HG02759 (cell line): ENCODE measurements around the gene CNKSR3.

Source experiments
- ATAC-seq: cut with Tn5 transposase; IDR thresholded peaks from one replicate; pipeline ENCODE4 v1.9.1; 2021; ENCODE audit warnings: mild to moderate bottlenecking, moderate library complexity; ENCODE audit not compliant: unreplicated experiment

Gene CNKSR3

GRCh38 chr6:154504102-154504501, 6.4 kb downstream of the CNKSR3 start:
- ATAC-seq: no peak

DNA sequence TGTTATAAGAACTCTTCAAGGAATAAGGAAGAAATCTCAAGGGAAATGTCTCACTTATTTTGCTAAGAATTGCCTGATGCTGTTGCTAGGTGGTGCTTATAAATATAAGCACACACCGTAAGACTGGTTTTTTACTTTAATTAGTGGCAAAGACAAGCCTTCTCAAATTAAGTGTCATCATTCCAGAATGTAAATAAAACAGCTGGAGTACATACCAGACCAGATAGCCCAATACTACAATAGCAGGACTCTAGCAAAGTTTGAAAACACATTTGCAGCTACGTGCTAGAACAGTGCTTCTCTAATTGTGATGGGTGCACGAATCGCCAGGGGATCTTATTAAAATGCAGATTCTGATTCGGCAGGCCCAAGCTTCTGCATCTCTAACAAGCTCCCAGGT, 6.8 kb downstream of the CNKSR3 start:
- ATAC-seq: no peak

GRCh38 chr6:154502553-154502952, 7.9 kb downstream of the CNKSR3 start:
- ATAC-seq: no peak

- no peak for ATAC-seq
Observed at GRCh38 chr6:154501578-154501868, 9.0 kb downstream of the CNKSR3 start.

DNA sequence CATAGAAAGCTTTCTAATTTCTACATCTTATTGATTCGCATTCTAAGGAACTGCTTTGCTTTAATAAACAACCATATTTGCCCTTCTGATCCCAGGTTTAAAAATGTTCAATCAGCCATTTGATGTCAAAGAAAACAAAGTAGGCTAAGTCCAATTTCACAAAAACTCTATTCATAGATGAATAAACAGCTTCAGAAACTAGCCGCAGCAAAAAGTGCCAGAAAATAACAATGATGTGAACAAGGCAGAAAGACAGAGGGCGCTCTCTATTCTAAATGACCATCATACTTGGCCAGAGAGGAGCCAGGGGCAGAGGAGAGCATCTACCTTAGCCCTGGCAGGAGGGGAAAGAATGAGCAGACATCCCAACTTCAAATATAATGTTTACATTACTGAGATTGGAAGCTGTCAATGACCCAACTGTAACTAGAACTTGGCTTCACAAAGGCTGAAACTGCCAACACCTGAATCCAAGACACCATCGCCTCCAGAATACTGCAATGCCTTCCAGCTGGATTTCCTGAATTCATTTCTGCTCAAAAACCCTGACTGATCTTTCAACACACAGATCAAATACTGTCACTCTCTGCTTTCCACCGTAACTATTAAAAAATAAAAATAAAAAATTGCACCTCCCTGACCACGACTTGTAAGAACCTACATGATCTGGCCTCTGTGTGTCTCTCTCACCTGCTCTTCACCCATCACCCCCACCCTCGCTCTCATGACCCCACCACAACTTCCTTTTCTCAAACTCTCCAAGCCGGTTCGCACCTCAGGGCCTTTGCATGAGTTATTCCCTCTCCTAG, 9.5 kb downstream of the CNKSR3 start:
- ATAC-seq: no peak

GRCh38 chr6:154499855-154500589, 10.5 kb downstream of the CNKSR3 start:
- ATAC-seq: no peak

- ATAC-seq: no peak
Observed at GRCh38 chr6:154498340-154498934, 12.0 kb downstream of the CNKSR3 start.

DNA sequence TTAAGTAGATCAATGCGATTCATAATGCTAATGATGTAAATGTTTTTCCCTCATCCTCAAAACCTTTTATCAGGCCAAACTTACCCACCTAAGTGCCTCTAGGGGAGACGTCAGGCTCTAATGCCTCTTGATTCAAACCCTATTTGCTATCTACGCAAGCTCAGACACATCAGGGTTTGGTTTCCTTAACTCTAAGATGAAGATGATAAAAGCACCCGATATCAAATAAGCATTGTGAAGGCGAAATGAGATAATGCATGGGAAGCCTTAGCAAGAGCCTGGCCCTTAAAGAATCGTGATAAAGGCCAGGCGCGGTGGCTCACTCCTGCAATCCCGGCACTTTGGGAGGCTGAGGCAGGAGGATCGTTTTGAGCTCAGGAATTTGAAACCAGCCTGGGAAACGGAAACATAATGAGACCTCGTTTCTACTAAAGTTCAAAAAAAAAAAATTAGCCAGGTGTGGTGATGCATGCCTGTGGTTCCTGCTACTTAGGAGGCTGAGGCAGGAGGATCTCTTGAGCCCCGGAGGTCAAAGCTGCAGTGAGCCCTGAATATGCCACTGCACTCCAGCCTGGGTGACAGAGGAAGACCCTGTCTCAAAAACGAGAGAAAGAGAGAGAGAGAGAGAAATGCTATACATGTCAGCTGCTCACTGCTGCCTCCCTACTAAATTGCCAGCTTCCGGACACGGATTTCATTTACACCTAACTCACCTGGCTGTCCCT, 13.5 kb downstream of the CNKSR3 start:
- ATAC-seq: no peak

- ATAC-seq: no peak
Observed at GRCh38 chr6:154496186-154496585, 14.3 kb downstream of the CNKSR3 start.

DNA sequence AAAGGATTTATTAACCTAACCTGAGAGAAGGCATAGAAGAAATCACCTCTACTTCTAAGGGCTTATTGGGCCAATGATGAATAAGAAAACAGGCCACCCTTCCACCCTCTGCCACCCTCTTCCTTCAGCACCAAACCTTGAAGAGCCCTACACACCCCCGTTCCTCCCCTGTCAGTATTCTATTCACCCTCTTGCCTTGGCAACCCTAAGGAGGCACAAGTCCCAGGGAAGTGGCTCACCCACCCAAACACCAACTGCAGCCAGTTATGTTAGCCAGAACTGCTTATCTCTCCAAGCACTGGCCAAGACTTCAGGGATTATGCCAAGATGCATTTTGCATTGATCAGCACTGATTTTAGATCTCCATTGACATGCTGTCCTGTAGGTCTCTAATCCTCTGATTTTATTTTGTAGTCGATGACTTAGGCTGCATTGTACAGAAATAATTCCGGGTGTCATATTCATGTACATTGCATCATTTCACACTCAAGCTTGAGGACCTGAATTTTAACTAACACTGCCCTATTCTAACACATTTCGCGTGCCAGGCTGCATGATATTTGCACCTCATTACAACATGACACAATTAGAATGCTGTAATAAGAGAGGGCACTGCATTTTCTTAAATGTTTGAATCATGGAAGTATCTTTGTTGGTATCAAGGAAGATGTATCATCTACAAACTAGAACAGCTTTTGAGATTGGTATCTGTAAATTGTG, 15.7 kb downstream of the CNKSR3 start:
- no peak for ATAC-seq

DNA sequence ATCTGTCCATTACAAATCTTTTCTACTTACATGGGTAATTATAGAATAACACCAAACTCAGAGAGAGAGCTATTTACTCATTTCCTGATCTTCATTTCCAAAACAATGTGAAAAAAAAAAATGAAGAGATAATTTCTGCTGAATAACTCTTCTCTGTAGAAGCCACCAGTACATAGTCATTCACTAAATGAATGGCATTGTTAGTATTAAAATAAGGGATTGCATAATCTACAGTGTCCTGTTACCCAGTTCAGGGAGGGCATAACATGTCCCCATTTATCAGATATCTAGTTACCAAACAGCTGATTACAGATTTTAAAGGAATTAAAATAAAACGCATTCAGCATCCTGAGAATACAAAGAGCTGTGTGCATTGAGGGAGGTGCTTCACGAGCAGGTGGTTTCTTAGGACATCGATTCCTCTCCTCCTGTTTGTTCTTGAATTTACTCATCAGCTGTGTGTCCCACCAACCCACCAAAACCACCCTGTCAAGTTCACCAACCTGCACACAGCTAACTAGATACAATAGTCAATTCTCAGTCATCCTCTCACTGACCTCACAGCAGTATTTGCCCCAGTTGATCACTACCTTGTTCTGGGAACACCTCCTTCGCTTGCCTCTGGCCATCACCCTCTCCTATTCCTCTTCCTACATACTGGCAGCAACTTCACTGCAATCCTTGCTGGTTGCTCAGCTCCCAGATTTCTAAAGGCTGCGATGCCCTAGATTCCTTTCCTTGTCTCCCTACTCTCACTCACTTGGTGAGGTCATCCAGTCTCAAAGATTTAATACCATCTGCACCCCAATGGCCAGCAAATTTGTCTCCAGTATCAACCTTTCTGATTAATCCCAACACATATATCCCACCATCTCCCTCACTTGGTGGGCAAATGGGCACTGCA, 18.7 kb downstream of the CNKSR3 start:
- ATAC-seq: peak; percentile 74

- ATAC-seq: no peak
Observed at GRCh38 chr6:154489822-154490221, 20.7 kb downstream of the CNKSR3 start.

DNA sequence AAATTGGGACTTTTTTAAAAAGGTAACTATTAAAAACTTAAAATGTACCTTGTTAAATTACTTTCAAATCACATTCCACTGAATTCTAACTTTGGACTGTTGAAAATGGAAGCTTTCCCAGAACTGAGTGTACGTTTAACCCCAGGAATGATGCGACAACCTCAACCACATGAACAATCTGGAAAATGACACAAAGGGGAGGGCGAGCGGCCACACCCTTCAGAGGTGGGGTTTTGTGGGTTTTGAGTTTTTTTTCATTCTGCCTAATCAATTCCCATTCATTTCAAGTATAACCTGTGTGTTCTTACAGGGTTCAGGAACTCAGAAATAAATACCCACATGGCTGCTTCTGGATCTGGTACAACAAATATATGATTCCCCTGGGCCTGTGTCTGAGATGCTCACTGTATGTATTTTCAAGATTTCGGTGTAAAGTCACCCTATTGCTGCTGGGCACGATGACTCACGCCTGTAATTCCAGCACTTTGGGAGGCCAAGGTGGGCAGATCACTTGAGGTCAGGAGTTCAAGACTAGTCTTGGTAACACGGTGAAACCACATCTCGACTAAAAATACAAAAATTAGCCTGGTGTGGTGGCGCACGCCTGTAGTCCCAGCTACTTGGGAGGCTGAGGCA, 21.6 kb downstream of the CNKSR3 start:
- ATAC-seq: no peak

DNA sequence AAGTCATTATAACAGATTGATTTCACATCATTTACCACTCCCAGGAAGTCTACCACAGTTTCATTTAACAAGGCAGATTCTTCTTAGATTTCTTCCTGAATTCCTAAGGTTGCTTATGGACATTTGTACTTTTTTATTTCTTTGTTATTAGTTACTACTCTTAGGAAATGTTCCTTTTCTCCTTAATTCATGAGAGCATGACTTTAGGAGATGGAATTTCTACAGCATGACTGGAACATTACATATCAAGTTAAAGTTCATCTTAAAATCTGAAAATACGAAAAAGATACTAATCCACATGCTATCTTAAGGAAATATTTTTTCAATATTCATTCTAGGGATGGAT, 22.3 kb downstream of the CNKSR3 start:
- no peak for ATAC-seq

- ATAC-seq: no peak
Observed at GRCh38 chr6:154487367-154488247, 22.9 kb downstream of the CNKSR3 start.

DNA sequence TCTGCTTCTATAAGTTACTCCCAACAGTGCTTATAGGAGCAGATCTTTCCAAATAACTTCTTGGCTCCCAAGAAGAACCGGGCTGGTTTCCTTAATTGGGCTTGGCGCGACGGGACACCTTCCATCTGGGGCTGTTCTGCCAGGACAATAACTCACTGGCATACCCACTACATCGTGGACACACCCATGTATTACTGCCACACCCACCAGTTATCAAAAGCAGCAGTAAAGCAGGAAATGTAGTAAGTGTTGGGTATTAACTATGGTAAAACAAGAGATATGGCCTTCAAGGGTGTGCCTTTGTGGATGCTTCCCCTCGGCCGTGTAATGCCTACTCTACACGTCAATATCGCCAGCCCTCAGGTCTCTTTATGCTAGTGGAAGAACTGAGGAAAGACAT, 24.7 kb downstream of the CNKSR3 start:
- no peak for ATAC-seq

DNA sequence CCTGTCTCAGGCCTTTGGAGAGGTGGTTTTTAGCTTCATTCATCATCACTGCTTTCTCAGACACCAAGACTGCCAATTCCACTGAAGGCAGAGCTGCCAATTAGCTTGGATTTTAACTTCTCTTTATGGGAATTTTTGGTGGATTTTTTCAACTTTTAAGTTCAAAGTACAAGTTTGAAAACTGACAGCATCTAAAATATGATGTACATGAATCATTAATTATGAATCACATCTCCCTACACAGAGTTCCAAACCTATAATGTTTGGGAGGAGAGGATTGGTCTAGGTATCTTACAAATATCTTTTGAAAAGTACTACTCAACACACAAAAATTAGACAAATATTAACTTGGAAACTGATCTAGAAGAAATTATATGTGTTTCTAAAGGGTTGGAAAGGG, 25.5 kb downstream of the CNKSR3 start:
- ATAC-seq: no peak

DNA sequence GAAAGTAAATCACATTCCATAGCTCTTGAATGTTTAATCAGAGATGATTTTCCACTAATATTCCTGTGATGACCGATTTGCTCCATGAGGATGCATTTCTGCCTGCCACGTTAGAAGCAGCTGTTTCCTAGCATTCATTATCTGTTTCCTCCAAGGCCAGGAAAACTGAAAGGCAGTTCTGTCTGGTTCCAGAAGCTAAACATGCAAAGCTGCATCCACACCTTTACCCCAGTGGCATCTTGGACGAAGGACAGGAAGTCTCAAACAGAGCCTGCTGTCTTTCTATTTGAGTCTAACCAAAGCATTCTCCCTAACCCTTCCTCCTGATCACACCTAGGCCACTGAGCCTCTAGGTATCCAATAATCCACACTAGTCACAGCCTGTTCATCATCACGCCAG, 27.6 kb downstream of the CNKSR3 start:
- no peak for ATAC-seq
